Measurements from ENCODE around the gene C9orf152. TPM values are rescaled to one million over a fixed set of nuclear protein-coding genes. Genes with fewer than 3 reads are reported as not detected.

The C9orf152 gene
- total RNA-seq, 1 donor from 2014 or later: not detected

GRCh38 chr9:110187126-110187525 lies 20.8 kb downstream of the C9orf152 start:
- no peaks in the 10 kb centered on the region for H3K4me1 Mint-ChIP-seq (ENCODE audit: low read depth)
- no peak for TF ChIP-seq CTCF (IDR thresholded peaks at IDR 0.05)
- H3K27ac Mint-ChIP-seq (ENCODE audit: unreplicated experiment): no peak overlapping the region
- no peaks in the 10 kb centered on the region for H3K9me3 Mint-ChIP-seq (ENCODE audit: low read depth)
- no peak overlapping the region for H3K4me3 Mint-ChIP-seq (ENCODE audit: unreplicated experiment)
- no peaks in the 10 kb centered on the region for H3K27me3 Mint-ChIP-seq (ENCODE audit: low read depth)
- no peak for DNase-seq (ENCODE audit: low spot score)
- H3K36me3 Mint-ChIP-seq (ENCODE audit: low read depth): no peaks in the 10 kb centered on the region

- Mint-ChIP-seq H3K4me3 (ENCODE audit: unreplicated experiment) (no peak overlapping the region), H3K36me3 (ENCODE audit: low read depth) (no peaks in the 10 kb centered on the region), H3K27ac (ENCODE audit: unreplicated experiment) (no peak overlapping the region), H3K27me3 (ENCODE audit: low read depth) (no peaks in the 10 kb centered on the region), H3K9me3 (ENCODE audit: low read depth) (no peaks in the 10 kb centered on the region), H3K4me1 (ENCODE audit: low read depth) (no peaks in the 10 kb centered on the region)
- no peak for TF ChIP-seq CTCF (IDR thresholded peaks at IDR 0.05)
- no peak for DNase-seq (ENCODE audit: low spot score)
These were observed 21.7 kb downstream of the C9orf152 start for GRCh38 chr9:110186254-110186653.

GRCh38 chr9:110185806-110186205 lies 22.2 kb downstream of the C9orf152 start:
- H3K9me3 Mint-ChIP-seq (ENCODE audit: low read depth): no peaks in the 10 kb centered on the region
- H3K27ac Mint-ChIP-seq (ENCODE audit: unreplicated experiment): no peak overlapping the region
- TF ChIP-seq CTCF (IDR thresholded peaks at IDR 0.05): no peak
- H3K36me3 Mint-ChIP-seq (ENCODE audit: low read depth): no peaks in the 10 kb centered on the region
- H3K4me3 Mint-ChIP-seq (ENCODE audit: unreplicated experiment): no peak overlapping the region
- no peak for DNase-seq (ENCODE audit: low spot score)
- no peaks in the 10 kb centered on the region for H3K27me3 Mint-ChIP-seq (ENCODE audit: low read depth)
- peaks cover under 1% of the 10 kb centered on the region for H3K4me1 Mint-ChIP-seq (ENCODE audit: low read depth)

GRCh38 chr9:110183208-110184145 lies 24.5 kb downstream of the C9orf152 start:
- DNase-seq (ENCODE audit: low spot score): no peak
- H3K9me3 Mint-ChIP-seq (ENCODE audit: low read depth): no peaks in the 10 kb centered on the region
- no peaks in the 10 kb centered on the region for H3K27me3 Mint-ChIP-seq (ENCODE audit: low read depth)

More at GRCh38 chr9:110183208-110184145, 24.5 kb downstream of the C9orf152 start:
- Mint-ChIP-seq H3K4me1 (ENCODE audit: low read depth) (peaks cover 12% of the 10 kb centered on the region), H3K27ac (ENCODE audit: unreplicated experiment) (no peak overlapping the region), H3K4me3 (ENCODE audit: unreplicated experiment) (no peak overlapping the region), H3K36me3 (ENCODE audit: low read depth) (no peaks in the 10 kb centered on the region)
- TF ChIP-seq CTCF (IDR thresholded peaks at IDR 0.05): peak; percentile 90

Measured in chondrocyte (in vitro differentiated cells).